Keratinocyte (primary cell): ENCODE measurements around the gene TSC22D2. TPM values are rescaled to one million over a fixed set of nuclear protein-coding genes. Genes with fewer than 3 reads are reported as not detected.

Experiments used
- DNase-seq: peaks from one replicate; pipeline ENCODE4 v3.0.0-alpha.2; 2011; ENCODE audit warnings: low read depth, missing footprints, low spot score
- FAIRE-seq: peaks from 2 replicates; lab custom pipeline; 2011; peaks lifted over from hg19 to GRCh38; lab: Jason Lieb, UNC
- H2AFZ ChIP-seq: 2 replicates; pipeline ENCODE4 v1.6.0; 2012; ENCODE audit warnings: low read length, control low read depth, inconsistent platforms; ENCODE audit not compliant: control insufficient read depth
- H3K27ac ChIP-seq: 2 replicates; pipeline ENCODE4 v1.5.1; 2011; ENCODE audit warnings: low read length; ENCODE audit not compliant: control insufficient read depth, insufficient read depth
- H3K27me3 ChIP-seq: 3 replicates; pipeline ENCODE4 v1.6.0; 2011; ENCODE audit warnings: low read length; ENCODE audit not compliant: control insufficient read depth, insufficient read depth; ENCODE audit errors: extremely low read depth
- H3K36me3 ChIP-seq, 2 experiments: 2 replicates in 1 of 2; 3 replicates in 1 of 2; pipeline ENCODE4 v1.5.1; 2011; ENCODE audit warnings: low read length in 2 of 2, mild to moderate bottlenecking in 1 of 2; ENCODE audit not compliant: control insufficient read depth in 2 of 2, insufficient read depth in 2 of 2; ENCODE audit errors: extremely low read depth in 1 of 2
- H3K4me1 ChIP-seq: 3 replicates; pipeline ENCODE4 v1.5.1; 2011; ENCODE audit warnings: low read length; ENCODE audit not compliant: control insufficient read depth, insufficient read depth; ENCODE audit errors: extremely low read depth
- H3K4me2 ChIP-seq: 3 replicates; pipeline ENCODE4 v1.6.0; 2011; ENCODE audit warnings: low read depth, low read length; ENCODE audit not compliant: control insufficient read depth, insufficient read depth; ENCODE audit errors: extremely low read depth
- H3K4me3 ChIP-seq, 3 experiments: fragments of 200-600 bp in 1 of 3; sonication (generic) in 1 of 3; 2 replicates in 2 of 3; 3 replicates in 1 of 3; pipeline ENCODE4 v1.5.1; 2011 to 2016; ENCODE audit warnings: low read length in 3 of 3, mild to moderate bottlenecking in 3 of 3, control low read depth in 2 of 3, inconsistent platforms in 1 of 3, low read depth in 1 of 3, mixed read lengths in 1 of 3, mixed run types in 1 of 3, moderate library complexity in 1 of 3; ENCODE audit not compliant: control insufficient read depth in 2 of 3, insufficient read depth in 2 of 3; ENCODE audit errors: extremely low read depth in 1 of 3
- H3K79me2 ChIP-seq: 2 replicates; pipeline ENCODE4 v1.6.0; 2012; ENCODE audit warnings: low read length; ENCODE audit not compliant: control insufficient read depth, insufficient read depth
- H3K9ac ChIP-seq: 3 replicates; pipeline ENCODE4 v1.6.0; 2011; ENCODE audit warnings: low read length; ENCODE audit not compliant: control insufficient read depth, insufficient read depth; ENCODE audit errors: extremely low read depth
- H3K9me1 ChIP-seq: 3 replicates; pipeline ENCODE4 v1.6.0; 2011; ENCODE audit warnings: low read length; ENCODE audit not compliant: control insufficient read depth, insufficient read depth; ENCODE audit errors: extremely low read depth
- H3K9me3 ChIP-seq: 2 replicates; pipeline ENCODE4 v1.5.1; 2012; ENCODE audit warnings: low read depth, low read length; ENCODE audit not compliant: control insufficient read depth
- H4K20me1 ChIP-seq: 3 replicates; pipeline ENCODE4 v1.6.0; 2011; ENCODE audit warnings: low read length; ENCODE audit not compliant: control insufficient read depth, insufficient read depth; ENCODE audit errors: extremely low read depth
- CTCF ChIP-seq, 3 experiments: IDR thresholded peaks in 1 of 3; conservative IDR thresholded peaks in 1 of 3; optimal IDR thresholded peaks in 1 of 3; 2 replicates in 2 of 3; 3 replicates in 1 of 3; pipeline versions ENCODE3 to v1.5.1; 2011; ENCODE audit warnings: low read length in 3 of 3, mild to moderate bottlenecking in 3 of 3, moderate library complexity in 2 of 3, control low read depth in 1 of 3, inconsistent platforms in 1 of 3; ENCODE audit not compliant: insufficient read depth in 2 of 3; ENCODE audit errors: extremely low read depth in 1 of 3
- EZH2 ChIP-seq: IDR thresholded peaks from one replicate; pipeline ENCODE4 v1.6.1; 2012; ENCODE audit warnings: inconsistent platforms, mild to moderate bottlenecking, low read length, moderate library complexity
- dilution Hi-C: fragments of 300-500 bp; cut with MboI; formaldehyde crosslinking; loops from one replicate; pipeline ENCODE4 v1.7.0; 2020; ENCODE audit warnings: low sequenced_read_pairs; ENCODE audit not compliant: extremely low pct_ligation_motif_present
- polyA plus RNA-seq, 5 experiments: library from polyadenylated mRNA; depleted of rRNA in 3 of 5; stranded (reverse) in 3 of 5; stranded (forward) in 1 of 5; unstranded in 1 of 5; fragments of >200 nt; gene quantifications; 1 replicate in 1 of 5; 2 replicates in 3 of 5; 3 replicates in 1 of 5; pipeline versions ENCODE4 v1.2.1 to v1.2.3, GENCODE V29; 2011 to 2012; ENCODE audit warnings: missing spikeins in 2 of 5, low read depth in 1 of 5, low replicate concordance in 1 of 5

Gene TSC22D2
- polyA plus RNA-seq, 1 donor (not counting 4 experiments of a cell fraction or from before 2014, with no cell fraction given), result 22.3 TPM

- no peaks in the 10 kb centered on the region for H3K9me3 ChIP-seq
- H2AFZ ChIP-seq, result no peak overlapping the region
- no peak overlapping the region for H3K27ac ChIP-seq
- H3K4me3 ChIP-seq, result no peak overlapping the region
- H3K4me1 ChIP-seq, result peaks cover 3% of the 10 kb centered on the region
- no peak overlapping the region for H3K9ac ChIP-seq
- H4K20me1 ChIP-seq, result no peaks in the 10 kb centered on the region
- H3K27me3 ChIP-seq, result no peaks in the 10 kb centered on the region
- no peaks in the 10 kb centered on the region for H3K36me3 ChIP-seq
- no peak for DNase-seq
- no peaks in the 10 kb centered on the region for H3K79me2 ChIP-seq
- dilution Hi-C loops, result no loop called here
- FAIRE-seq, result no peak
- no peaks in the 10 kb centered on the region for H3K9me1 ChIP-seq
- TF ChIP-seq EZH2 (no peak), CTCF (optimal IDR thresholded peaks at IDR 0.05 in 1 of 3, IDR thresholded peaks at IDR 0.05 in 1 of 3, conservative IDR thresholded peaks at IDR 0.05 in 1 of 3; ENCODE audit: extremely low read depth in 1 of 3, insufficient read depth in 2 of 3, low read length in 3 of 3) (no peak)
- no peak overlapping the region for H3K4me2 ChIP-seq
These were observed 9.0 kb upstream of the TSC22D2 start for GRCh38 chr3:150399060-150399459.

GRCh38 chr3:150401285-150401684, 6.8 kb upstream of the TSC22D2 start:
- H3K4me3 ChIP-seq, result no peak overlapping the region
- no peaks in the 10 kb centered on the region for H3K36me3 ChIP-seq
- TF ChIP-seq CTCF (optimal IDR thresholded peaks at IDR 0.05 in 1 of 3, IDR thresholded peaks at IDR 0.05 in 1 of 3, conservative IDR thresholded peaks at IDR 0.05 in 1 of 3; ENCODE audit: extremely low read depth in 1 of 3, insufficient read depth in 2 of 3, low read length in 3 of 3) (no peak), EZH2 (no peak)
- no peak overlapping the region for H3K4me2 ChIP-seq
- H3K9ac ChIP-seq, result no peak overlapping the region
- no peak overlapping the region for H2AFZ ChIP-seq
- no peaks in the 10 kb centered on the region for H4K20me1 ChIP-seq
- no peak for DNase-seq
- H3K27me3 ChIP-seq, result no peaks in the 10 kb centered on the region
- no peaks in the 10 kb centered on the region for H3K9me1 ChIP-seq
- H3K27ac ChIP-seq, result no peak overlapping the region
- peaks cover 2% of the 10 kb centered on the region for H3K79me2 ChIP-seq
- H3K4me1 ChIP-seq, result peaks cover 3% of the 10 kb centered on the region
- dilution Hi-C loops, result loop anchor here (25.0 kb wide), 1 partner anchor 164 kb away; no protein-coding TSS in a partner anchor
- FAIRE-seq, result no peak
- no peaks in the 10 kb centered on the region for H3K9me3 ChIP-seq
